GM21423 (cell line): Measurements from ENCODE around the gene SNX15.

Experiments used
- ATAC-seq: cut with Tn5 transposase; IDR thresholded peaks from one replicate; pipeline ENCODE4 v1.9.1; 2021; ENCODE audit warnings: mild to moderate bottlenecking, moderate library complexity; ENCODE audit not compliant: unreplicated experiment

SNX15 gene

DNA sequence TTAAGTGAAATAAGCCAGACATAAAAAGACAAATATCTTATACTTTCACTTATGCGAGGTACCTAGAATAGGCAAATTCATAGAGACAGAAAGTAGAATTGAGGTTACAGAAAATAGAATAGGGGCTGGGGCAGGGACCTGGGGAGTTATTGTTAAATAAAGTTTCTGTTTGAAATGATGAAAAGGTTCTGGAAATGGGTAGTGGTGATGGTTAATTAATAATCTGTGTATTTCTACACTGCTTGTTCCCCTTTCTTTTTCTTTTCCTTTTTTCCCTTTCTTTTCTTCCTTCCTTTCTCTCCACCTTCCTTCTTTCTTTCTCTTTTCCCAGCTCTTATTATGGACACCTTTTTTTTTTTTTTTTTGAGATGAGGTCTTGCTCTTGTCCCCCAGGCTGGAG is 28.3 kb downstream of the SNX15 start:
- no peak for ATAC-seq

DNA sequence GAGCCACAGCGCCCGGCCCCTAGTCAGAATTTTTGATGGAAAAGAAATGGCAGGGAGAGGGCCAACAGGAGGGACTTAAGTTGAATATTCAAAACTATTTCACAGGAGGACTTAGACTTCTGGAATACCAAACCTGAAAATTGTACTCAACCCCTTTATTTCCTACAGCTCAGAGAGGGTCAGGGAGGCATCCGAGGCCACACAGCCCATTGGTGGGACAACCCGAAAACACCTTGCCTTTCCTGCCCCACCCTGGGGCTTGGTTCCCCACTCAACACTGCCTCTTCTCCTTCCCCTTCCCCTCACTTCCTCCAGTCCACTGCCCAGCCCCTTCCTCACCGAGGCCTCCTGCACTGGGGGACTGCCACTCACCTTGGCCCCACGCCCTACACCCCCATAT is 29.8 kb downstream of the SNX15 start:
- no peak for ATAC-seq

DNA sequence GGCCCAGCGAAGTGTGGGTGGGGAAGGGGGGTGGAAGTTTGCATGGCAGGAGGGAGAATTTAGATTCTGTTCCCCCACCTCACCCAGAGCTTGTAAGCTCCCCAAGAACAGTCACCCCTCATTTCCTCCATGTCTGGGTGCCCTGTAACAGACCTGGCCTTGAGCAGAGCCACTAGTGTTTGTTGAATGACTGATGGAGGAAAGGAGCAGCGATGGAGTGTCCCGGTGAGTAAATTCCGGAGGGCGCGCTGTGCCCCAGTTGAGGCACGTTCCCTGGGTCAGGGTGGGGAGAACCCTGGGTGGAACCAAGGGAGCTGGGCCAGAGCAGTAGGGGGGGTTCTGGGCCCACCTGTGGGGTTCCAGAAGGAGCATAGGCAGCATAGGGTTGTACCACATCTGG is 30.3 kb downstream of the SNX15 start:
- ATAC-seq: no peak

DNA sequence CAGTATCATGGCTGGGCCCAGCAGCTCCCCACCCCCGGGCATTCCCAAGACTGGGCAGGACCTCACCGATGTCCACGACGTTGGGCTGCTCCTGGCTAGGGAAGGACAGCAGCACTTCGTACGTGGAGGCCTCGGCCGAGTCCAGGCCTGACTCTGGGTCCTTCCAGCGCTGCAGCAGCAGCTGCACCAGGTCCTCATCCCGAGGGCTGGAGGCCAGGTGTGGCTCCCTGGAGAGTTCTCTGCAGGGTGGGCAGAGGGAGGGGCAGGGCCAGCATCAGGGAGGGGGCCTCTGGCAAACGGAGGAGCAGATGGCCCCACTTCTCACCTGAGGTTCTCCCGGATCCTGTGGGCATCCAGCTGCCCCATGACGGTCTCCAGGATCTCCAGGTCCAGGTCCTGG is 30.8 kb downstream of the SNX15 start:
- ATAC-seq: no peak

DNA sequence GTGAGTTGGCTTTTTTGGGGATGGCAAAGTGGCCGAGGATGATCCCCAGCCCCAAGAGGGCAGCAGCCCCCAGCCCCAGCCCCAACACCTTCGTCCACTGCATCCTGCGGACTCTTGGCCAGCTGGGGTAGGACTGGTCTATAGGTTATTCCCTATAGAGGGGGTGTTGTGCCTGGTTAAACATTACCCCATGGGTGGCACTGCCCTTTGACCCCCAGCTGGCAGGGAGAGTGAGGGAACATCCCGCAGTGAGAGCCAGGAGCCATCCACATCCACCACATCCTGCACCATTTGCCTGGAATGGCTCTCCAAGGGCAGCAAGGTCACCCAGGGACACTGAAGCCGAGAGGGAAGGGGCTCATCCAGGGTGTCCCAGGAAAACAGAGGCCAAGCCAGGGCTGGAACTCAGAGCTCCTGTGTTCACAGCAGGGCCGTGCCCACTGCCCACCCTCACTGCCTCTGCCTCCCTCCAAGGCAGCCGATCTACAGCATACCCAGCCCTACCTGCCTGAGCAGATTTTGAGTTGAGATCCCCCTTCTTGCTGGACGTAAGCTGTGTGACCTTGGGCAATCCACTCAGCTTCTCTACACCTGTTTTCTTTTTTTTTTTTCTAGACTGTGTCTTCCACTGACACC is 31.3 kb downstream of the SNX15 start, which contains the start of gene NAALADL1:
Gene NAALADL1 (minus strand): TSS at position 135 of the 636 bp plus-strand sequence. CDS start 32 bp downstream, at position 103.
- ATAC-seq: no peak

DNA sequence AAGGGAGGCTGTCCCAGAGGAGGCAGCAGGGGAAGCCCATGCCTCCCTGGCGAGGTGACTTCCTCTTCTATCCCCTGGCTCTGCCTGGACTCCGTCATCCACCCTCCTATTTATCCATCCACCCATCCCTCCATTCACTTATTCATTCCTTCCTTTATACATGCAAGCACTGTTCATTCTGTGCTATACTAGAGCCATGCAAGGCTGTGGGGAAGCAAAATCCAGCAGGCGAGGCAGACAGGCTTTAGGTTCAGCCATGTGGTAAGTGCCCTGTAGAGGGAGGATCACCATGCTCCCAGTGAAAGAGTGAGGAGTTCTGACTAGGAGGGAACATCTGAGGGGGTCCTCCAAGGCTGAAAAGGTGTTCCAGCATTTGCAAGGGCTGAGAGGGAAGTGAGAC is 32.3 kb downstream of the SNX15 start:
- ATAC-seq: no peak

DNA sequence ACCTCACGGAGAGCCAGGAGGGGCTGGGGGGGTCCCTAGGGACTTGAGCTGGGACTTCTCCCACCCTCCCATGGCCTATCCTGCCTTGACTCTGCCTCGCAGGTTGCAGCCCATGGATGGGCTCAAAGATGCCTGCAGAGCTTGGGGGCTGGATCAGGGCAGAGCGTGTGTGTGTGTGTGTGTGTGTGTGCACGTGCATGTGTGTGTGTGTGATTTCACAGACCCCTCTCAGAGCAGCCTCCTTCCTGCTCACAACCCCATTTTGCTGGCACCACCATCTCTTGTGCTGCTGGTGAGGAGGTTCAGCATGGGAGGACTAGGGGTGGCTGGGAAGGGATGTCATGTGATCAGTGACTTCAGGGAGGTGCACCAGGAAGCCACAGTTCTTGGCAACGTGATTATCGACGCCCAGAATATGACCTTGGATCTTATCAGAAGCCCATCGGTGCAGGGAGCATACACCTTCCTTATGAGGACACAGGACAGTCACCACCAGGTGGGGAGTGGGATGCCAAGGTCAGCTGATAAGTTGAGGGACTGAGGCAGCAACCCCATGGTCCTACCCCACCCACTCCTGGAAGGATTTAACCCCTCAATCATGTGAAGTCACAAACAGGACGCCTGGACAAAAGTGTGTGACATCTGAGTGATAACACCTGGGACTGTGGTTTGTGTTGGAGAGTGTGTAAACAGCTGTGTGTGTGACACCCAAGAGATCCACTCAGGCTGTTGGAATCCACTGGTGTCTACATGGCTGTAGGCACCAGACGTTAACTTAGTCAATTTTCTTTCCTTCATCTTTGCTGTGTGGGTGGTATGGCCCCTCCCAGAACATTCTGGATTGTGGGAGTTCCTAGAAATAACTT is 33.0 kb downstream of the SNX15 start:
- ATAC-seq: no peak

DNA sequence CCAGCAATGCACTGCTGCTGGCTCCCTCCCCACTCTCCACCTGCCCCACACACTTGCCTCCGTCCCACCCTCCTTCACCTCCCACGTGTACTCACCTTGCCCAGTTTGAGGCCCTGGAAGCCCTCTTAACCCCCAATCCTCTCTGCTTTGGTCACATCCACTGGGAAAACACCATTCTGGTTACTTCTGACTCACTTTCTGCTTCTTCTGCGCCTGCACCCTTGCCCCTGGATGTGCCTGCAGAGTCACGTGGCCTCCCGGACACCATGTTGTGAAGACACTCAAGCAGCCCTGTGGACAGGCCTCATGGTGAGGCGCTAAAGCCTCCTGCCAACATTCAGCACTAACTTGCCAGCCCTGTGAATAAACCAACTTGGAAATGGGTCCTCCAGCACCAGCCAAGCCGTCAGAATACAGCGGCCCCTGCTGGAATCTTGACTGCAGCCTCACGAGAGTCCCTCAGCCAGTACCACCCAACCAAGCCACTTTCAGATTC is 33.7 kb downstream of the SNX15 start:
- ATAC-seq: no peak

DNA sequence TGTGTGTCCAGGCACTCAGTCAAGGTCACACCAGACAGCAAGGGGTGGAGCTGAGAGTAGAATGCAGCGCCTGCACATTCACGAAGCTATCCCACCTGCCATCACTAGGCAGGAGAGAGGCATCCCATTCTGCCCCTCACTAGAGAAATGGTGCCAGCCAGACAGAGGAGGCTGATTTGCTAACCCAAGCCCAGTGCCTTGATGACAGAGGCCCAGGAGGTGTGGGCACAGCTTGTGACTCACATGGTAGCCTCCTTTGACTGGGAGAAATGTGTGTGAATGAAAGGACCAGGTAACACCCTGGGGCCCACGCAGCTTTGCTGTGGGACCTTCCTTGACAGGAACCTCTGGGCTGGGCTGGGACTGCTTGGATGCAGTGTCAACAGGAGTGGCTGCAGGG is 36.3 kb downstream of the SNX15 start:
- no peak for ATAC-seq

DNA sequence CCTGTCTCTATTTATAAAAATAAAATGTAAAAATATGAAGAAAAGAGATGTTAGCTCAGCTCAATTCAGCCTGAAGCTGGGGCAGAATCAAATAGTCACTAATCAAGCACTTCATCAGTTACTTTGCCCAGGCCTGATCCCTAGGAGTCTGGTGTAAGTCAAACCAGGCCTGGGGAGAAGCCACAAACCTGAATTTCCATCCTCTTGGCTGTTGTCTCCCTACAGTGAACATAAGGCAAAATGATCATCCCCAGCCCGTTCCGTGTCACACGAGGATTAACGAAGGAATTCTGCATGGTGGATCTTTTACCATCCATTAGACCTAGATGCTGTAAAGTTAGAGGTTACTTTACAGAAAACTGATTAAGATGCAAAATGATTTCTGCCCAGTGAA is 37.6 kb downstream of the SNX15 start:
- ATAC-seq: no peak

DNA sequence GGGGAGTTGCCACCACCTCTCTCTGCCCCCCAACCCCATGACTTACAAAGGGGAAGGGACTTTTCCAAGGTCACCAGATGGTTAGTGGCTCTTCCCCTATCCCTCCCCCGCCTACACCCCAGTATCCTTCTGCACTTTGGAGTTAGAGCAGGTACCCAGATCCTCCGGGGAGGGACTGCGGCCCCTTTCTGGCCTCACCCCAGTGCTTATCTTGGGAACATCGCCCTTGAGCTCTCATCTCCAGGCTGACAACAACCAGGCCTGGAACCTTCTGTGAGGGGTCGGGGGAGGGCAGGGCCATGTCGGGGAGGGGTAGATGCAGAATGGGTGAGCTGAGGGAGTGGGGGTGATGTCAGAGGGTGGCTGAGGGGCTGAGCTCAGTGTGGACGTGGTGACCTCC is 38.6 kb downstream of the SNX15 start:
- no peak for ATAC-seq

DNA sequence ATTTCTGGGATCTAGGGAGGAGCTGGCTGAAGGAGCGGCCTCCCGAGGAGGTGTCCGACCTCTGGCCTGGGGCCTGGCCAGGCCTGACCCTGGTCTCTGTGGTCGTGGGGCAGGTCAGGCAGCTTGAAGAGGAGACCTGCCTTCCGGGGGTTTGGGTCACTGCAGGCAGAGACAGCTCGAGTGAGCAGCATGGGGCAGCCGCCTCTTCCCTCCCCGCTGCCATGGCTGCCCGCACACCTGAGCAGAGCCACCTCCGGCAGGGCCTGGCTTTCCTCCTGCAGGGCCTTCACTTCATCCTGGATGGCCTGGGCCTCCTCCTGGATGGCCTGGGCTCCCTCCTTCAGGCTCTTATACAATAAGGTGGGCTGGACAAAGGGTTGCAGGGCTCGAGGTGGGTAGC is 39.1 kb downstream of the SNX15 start:
- no peak for ATAC-seq

DNA sequence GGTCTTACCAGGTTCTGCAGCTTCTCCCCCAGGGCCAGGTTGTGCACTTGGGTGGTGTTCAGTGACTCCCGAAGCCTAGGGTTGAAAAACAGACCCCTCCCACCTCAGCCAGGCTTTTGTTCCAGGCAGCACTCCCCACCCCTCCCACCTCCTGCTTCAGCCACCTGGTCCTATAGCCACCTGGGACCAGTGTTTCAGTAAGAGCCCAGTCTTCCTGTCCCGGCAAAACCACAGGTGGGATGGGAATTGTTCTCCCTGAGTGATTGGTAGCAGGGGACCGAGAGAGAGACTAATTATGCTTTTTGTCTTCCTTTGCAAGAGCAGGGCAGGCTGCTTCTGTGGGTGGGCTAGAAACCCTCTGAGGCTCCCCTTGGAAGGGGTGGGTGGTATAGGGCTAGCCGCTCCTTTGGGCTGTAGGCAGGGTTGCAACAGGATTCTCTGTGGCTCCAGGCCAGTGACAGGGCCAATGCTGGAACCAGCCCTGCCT is 39.6 kb downstream of the SNX15 start:
- no peak for ATAC-seq

DNA sequence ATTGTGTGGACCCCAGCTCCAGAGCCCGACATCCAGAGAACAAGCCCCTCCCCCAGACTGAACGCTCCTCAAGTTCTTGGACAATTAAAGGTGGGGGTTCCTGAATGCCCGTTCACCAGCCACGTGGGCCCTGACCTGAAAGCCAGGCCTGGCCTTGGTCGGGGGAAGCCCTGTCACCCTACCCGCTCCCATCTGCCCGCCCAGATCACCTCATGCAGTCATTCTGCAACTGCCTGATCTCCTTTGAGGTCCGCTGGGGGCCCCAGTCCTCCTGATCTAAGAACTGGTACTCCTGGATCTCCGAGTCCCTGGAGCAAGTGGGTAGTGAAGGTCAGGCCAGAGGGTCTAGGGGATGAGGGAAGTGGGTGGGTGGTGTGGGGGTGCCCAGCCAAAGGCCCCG is 40.2 kb downstream of the SNX15 start:
- ATAC-seq: no peak

DNA sequence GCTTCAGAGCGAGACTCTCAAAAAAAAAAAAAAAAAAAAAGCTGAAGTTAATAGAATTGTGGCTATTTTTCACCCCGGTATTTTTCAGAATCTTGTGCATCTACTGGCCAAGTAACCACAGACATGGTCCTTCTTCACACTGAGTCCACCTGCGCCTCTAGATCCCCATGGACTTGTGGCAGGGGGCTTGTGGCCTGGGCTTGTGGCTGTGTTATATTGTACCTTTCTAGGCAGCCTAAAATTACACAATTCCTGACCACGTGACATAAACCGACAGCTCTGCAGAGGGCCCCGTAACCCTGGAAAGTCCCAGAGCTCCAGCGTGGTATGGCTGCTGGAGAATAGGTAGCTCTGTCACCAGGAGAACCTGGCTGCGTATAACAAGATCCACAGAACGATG is 42.0 kb downstream of the SNX15 start:
- no peak for ATAC-seq

DNA sequence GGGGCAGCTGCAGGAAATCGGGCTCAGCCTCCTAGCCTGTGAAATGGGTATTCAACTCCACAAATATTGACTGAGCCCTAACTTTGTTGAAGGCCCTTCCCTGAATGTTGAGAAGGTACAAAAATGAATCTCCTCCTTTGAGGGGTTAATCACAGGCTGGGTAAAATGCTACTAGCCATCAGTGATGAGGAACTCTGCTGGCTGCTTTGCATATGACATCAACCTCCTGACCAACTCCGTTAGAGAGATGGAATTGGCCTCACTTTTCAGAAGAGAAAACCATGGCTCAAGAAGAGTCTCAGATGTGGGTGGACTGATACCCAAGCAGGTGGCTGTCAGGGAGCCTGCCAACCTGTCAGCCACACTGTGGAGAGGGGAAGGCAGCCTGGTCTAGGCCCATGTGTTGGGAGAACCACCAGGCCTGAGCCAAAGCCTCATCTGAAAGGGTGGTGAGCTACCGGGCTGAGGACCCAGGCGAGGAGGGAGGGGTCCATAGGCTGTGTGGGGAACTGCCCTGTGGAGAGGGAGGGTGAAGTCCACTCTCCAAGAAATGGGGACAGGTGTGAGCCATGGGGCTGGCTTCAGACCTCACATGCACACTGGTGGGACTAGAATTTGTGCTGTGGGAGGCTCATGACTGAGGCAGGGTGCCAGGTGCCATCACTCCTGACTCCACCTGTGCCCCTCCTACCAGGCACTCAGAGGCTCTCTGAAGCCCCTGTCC is 44.8 kb downstream of the SNX15 start:
- ATAC-seq: no peak

DNA sequence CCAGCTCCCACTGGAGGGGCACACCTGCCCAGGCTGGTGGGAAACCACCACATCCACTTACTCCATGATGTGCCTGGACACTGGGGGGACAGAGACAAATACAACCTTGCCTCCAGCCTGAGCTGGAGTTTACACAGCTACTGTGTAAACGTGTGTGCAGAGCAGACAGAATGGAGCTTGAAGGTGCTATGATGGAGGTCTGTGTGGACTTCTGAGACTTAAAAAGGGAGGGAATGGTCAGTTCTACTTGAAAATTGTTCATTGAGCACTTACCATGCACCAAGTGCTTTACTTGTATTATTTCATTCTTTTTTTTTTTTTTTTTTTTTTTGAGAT is 45.4 kb downstream of the SNX15 start:
- ATAC-seq: no peak

DNA sequence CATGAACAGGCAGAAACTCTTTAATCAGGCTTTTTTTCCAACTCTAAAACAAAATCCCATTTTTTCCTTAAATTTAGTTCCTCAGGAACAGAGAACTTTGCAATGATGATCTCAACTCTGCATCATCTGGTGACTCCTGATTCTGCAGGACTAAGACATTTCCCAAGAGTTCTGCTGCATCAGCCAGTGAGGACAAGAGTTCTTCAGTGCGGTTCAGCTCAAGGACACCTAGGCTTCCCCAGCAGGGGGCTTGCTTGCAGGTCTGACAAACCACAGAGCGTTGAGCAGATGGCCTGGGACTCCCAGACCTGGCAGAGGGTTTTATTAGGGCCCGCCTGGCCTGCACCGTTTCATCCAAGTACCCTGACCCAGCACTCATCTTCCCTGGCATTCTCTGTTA is 50.2 kb downstream of the SNX15 start:
- no peak for ATAC-seq

DNA sequence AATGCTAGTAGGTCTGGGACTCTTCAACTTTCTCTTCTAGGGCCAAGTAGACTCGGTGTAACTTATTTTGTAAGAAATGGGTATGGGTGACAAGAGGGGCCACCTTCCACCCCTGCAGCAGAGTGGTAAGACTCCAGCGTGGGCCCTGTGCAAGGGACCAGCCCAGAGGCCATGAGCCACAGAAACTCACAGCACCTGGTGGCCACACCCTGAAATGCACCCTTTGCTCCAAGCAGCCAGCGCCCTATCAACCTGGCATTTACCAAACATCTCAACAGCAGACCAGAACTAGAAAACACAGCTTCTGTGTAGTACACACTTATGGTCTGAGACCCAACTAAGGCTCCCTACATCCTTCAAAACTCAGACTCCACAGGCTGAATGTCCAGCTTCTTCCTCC is 50.9 kb downstream of the SNX15 start:
- ATAC-seq: no peak

DNA sequence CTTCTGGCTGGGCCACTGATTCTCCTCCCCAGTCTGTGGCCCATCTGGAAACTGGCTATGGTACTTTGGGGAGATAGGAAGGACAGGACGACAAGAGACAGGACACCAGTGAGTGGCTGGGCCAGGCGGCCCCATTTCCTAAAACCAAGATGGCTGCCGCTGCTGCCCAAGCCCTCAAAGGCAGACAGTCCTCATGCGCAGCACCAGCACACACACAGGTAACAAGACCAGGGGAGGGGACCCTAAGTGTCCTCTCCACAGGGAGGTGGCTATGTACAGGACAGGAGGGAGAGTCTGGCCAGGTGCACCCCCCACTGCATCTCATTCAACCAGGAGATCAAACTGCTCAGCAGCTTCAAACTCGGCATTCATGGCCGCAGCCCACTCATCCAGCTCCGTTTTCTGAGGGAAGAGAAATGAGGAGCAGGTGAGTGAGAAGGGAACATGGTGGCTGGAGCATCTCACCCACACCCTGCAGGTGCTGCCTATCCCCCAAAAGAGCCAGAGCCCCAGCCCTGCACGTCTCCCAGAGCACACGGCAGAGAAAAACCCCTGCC is 51.6 kb downstream of the SNX15 start:
- ATAC-seq: no peak

DNA sequence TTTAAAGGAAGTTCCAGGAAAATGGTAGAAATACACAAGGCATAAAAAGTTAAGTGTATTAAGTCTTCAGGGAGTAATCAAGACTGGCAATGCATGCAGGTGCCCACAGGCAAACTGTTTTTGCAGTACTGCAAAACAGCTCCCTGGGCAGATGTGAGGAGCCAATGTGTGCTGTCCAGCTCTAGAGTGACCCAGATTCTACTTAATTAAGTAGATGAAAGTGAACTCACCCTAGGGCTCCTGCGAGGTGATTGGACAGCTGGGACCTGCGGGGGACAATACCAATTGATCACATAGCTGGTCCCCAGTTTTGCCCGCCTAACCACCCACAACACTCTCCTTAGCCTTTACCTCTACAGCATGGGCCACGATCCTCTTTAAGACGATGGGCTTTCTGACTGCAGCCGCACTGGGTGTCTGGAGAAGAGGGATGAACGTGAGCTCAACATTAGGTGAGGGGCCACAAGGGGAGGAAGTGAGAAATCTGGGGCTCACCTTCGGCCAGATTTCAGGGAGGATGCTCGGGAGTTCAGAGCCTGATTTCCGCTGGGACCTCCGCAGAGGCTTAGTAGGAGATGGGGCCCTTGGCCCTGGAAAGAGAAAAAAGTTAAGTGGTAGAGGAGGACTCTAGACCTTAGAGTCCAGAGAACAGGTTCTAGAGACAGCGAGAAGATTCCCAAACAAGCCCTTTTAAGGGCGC is 56.0 kb downstream of the SNX15 start:
- peak; percentile 6 for ATAC-seq
